ENCODE results near the gene SDF4.

The SDF4 gene

GRCh38 chr1:1272341-1273208 is 40.8 kb upstream of the SDF4 start:
- H3K4me1 ChIP-seq (ENCODE audit: control insufficient read depth, low read length) = peaks cover 30% of the 10 kb centered on the region
- H3K79me2 ChIP-seq (ENCODE audit: control insufficient read depth, low read length) = peaks cover 66% of the 10 kb centered on the region
- TF ChIP-seq EZH2phosphoT487 (IDR thresholded peaks at IDR 0.05; ENCODE audit: borderline replicate concordance, low read length) = no peak
- TF ChIP-seq, protein P1, sequence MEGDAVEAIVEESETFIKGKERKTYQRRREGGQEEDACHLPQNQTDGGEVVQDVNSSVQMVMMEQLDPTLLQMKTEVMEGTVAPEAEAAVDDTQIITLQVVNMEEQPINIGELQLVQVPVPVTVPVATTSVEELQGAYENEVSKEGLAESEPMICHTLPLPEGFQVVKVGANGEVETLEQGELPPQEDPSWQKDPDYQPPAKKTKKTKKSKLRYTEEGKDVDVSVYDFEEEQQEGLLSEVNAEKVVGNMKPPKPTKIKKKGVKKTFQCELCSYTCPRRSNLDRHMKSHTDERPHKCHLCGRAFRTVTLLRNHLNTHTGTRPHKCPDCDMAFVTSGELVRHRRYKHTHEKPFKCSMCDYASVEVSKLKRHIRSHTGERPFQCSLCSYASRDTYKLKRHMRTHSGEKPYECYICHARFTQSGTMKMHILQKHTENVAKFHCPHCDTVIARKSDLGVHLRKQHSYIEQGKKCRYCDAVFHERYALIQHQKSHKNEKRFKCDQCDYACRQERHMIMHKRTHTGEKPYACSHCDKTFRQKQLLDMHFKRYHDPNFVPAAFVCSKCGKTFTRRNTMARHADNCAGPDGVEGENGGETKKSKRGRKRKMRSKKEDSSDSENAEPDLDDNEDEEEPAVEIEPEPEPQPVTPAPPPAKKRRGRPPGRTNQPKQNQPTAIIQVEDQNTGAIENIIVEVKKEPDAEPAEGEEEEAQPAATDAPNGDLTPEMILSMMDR (IDR thresholded peaks at IDR 0.05; ENCODE audit: low read depth, low read length, poor library complexity, severe bottlenecking) = no peak
- no peak overlapping the region for H3K27ac ChIP-seq (ENCODE audit: low read depth, low read length)
- peak overlapping the region; percentile 89 for H3K4me2 ChIP-seq (ENCODE audit: low read length)
- no peaks in the 10 kb centered on the region for H3F3A ChIP-seq (ENCODE audit: control insufficient read depth, insufficient read depth)
- no peaks in the 10 kb centered on the region for H3K27me3 ChIP-seq (ENCODE audit: control insufficient read depth, low read length)
- no peaks in the 10 kb centered on the region for H3K9me2 ChIP-seq (replicated peaks; ENCODE audit: control insufficient read depth, low read length)
- peaks cover 44% of the 10 kb centered on the region for H3K36me3 ChIP-seq (ENCODE audit: control insufficient read depth, low read length)
- H3K9me3 ChIP-seq (ENCODE audit: control insufficient read depth, insufficient read depth, low read length) = no peaks in the 10 kb centered on the region
- H3K4me3 ChIP-seq (ENCODE audit: low read length) = peak overlapping the region; percentile 98
- peaks cover 25% of the 10 kb centered on the region for H4K20me1 ChIP-seq (ENCODE audit: control insufficient read depth, insufficient read depth, low read depth, low read length)

DNA sequence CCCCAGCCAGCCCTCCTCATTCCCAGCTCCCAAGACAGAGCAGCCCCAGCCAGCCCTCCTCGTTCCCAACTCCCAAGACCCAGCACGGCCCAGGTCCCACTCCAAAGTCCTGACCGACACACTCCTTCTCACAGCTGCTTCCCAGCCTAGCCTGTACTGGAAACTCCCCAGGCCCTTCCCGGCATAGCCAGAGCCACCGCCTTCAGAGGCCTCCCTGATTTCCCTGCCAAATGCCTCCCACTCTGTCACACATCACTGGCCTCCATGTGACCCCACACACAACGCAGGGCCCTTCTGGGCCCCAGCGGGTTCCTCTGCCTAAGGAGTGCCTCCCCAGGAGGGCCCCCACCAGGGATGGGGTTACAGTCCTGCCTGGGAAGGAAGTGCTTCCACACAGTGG is 39.0 kb upstream of the SDF4 start:
- no peaks in the 10 kb centered on the region for H3F3A ChIP-seq (ENCODE audit: control insufficient read depth, insufficient read depth)
- H3K79me2 ChIP-seq (ENCODE audit: control insufficient read depth, low read length) = peaks cover 75% of the 10 kb centered on the region
- TF ChIP-seq, protein P1 (IDR thresholded peaks at IDR 0.05; ENCODE audit: low read depth, low read length, poor library complexity, severe bottlenecking) = no peak
- TF ChIP-seq EZH2phosphoT487 (IDR thresholded peaks at IDR 0.05; ENCODE audit: borderline replicate concordance, low read length) = no peak
- peaks cover 30% of the 10 kb centered on the region for H3K4me1 ChIP-seq (ENCODE audit: control insufficient read depth, low read length)
- no peaks in the 10 kb centered on the region for H3K27me3 ChIP-seq (ENCODE audit: control insufficient read depth, low read length)
- H3K9me3 ChIP-seq (ENCODE audit: control insufficient read depth, insufficient read depth, low read length) = no peaks in the 10 kb centered on the region
- H3K4me3 ChIP-seq (ENCODE audit: low read length) = peak overlapping the region; percentile 4
- H3K27ac ChIP-seq (ENCODE audit: low read depth, low read length) = no peak overlapping the region
- peaks cover 25% of the 10 kb centered on the region for H4K20me1 ChIP-seq (ENCODE audit: control insufficient read depth, insufficient read depth, low read depth, low read length)
- peaks cover 54% of the 10 kb centered on the region for H3K36me3 ChIP-seq (ENCODE audit: control insufficient read depth, low read length)
- no peaks in the 10 kb centered on the region for H3K9me2 ChIP-seq (replicated peaks; ENCODE audit: control insufficient read depth, low read length)
- H3K4me2 ChIP-seq (ENCODE audit: low read length) = peak overlapping the region; percentile 43; the same call in 1 of the 2 replicates

DNA sequence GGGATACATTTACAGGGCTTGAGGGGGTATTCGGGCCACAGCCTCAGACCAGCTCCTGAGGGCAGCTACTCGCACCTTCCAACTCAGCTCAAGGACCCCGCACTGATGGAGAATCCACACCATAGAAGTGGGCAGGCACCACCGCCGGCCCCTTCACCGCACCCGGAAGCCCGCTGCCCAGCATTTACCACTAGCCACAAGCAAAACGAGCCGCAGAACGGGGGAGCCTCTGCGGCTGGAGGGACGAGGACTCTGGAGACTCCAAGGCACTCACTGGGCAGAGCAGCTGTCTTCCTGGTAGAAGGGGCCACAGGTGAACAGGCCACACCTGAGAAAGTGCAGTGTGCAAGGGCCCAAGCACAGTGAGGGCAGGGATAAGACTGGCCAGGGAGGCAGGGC is 36.5 kb upstream of the SDF4 start:
- H3K9me2 ChIP-seq (replicated peaks; ENCODE audit: control insufficient read depth, low read length) = no peaks in the 10 kb centered on the region
- peaks cover 76% of the 10 kb centered on the region for H3K79me2 ChIP-seq (ENCODE audit: control insufficient read depth, low read length)
- peaks cover 20% of the 10 kb centered on the region for H3K4me1 ChIP-seq (ENCODE audit: control insufficient read depth, low read length)
- H4K20me1 ChIP-seq (ENCODE audit: control insufficient read depth, insufficient read depth, low read depth, low read length) = peaks cover 25% of the 10 kb centered on the region
- H3K4me2 ChIP-seq (ENCODE audit: low read length) = no peak overlapping the region
- peaks cover 76% of the 10 kb centered on the region for H3K36me3 ChIP-seq (ENCODE audit: control insufficient read depth, low read length)
- H3F3A ChIP-seq (ENCODE audit: control insufficient read depth, insufficient read depth) = no peaks in the 10 kb centered on the region
- no peaks in the 10 kb centered on the region for H3K9me3 ChIP-seq (ENCODE audit: control insufficient read depth, insufficient read depth, low read length)
- H3K27me3 ChIP-seq (ENCODE audit: control insufficient read depth, low read length) = no peaks in the 10 kb centered on the region
- no peak overlapping the region for H3K4me3 ChIP-seq (ENCODE audit: low read length)
- no peak for TF ChIP-seq EZH2phosphoT487 (IDR thresholded peaks at IDR 0.05; ENCODE audit: borderline replicate concordance, low read length)
- TF ChIP-seq, protein P1 (IDR thresholded peaks at IDR 0.05; ENCODE audit: low read depth, low read length, poor library complexity, severe bottlenecking) = no peak
- H3K27ac ChIP-seq (ENCODE audit: low read depth, low read length) = no peak overlapping the region
